HCT116 (cell line): ENCODE measurements around the gene CCDC85B.

Experiments used
- TF ChIP-seq, protein P1 (sequence below), 3 experiments: fragments of 200-600 bp in 1 of 3; sonication (generic) in 1 of 3; IDR thresholded peaks in 2 of 3; conservative IDR thresholded peaks in 1 of 3; 2 replicates each; pipeline ENCODE4 v1.5.1; 2012 to 2017; ENCODE audit warnings: low read depth in 2 of 3, low read length in 2 of 3, antibody characterized with exemption in 1 of 3, borderline replicate concordance in 1 of 3, control low read depth in 1 of 3, mild to moderate bottlenecking in 1 of 3, mixed read lengths in 1 of 3, mixed run types in 1 of 3, moderate library complexity in 1 of 3; ENCODE audit not compliant: insufficient read depth in 1 of 3
- TF ChIP-seq, protein P2 (sequence below): IDR thresholded peaks from 2 replicates; pipeline ENCODE4 v1.6.1; 2012
- TF ChIP-seq, protein P3 (sequence below): IDR thresholded peaks from 2 replicates; pipeline ENCODE4 v1.6.1; 2011; ENCODE audit warnings: mild to moderate bottlenecking, low read length, moderate library complexity; ENCODE audit not compliant: insufficient replicate concordance; ENCODE audit errors: extremely low read depth

DNA sequence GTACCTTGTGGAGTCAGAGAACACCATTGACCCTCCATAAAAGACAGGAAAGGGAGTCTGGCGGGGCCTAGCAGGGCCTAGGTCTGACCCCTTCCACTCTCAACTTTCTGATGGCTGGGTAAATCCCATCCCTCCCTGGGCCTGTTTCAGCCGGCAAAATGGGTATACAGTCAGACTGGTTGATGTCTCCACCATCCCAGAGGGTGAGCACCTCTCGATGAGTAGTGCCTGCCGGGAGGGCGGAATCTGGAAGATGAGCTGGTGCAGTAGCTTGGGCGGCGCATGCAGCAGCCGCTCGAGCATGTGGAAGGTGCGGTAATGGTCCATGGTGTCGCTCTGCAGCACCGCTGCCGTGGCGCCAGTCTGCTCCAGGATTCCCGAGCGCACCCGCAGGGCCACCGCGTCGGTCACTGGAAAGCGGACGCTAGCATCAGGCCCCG lies 2.7 kb upstream of the CCDC85B start:
- TF ChIP-seq, protein P1, sequence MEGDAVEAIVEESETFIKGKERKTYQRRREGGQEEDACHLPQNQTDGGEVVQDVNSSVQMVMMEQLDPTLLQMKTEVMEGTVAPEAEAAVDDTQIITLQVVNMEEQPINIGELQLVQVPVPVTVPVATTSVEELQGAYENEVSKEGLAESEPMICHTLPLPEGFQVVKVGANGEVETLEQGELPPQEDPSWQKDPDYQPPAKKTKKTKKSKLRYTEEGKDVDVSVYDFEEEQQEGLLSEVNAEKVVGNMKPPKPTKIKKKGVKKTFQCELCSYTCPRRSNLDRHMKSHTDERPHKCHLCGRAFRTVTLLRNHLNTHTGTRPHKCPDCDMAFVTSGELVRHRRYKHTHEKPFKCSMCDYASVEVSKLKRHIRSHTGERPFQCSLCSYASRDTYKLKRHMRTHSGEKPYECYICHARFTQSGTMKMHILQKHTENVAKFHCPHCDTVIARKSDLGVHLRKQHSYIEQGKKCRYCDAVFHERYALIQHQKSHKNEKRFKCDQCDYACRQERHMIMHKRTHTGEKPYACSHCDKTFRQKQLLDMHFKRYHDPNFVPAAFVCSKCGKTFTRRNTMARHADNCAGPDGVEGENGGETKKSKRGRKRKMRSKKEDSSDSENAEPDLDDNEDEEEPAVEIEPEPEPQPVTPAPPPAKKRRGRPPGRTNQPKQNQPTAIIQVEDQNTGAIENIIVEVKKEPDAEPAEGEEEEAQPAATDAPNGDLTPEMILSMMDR (IDR thresholded peaks at IDR 0.05 in 2 of 3, conservative IDR thresholded peaks at IDR 0.05 in 1 of 3; ENCODE audit: borderline replicate concordance in 1 of 3, insufficient read depth in 1 of 3, low read depth in 2 of 3, low read length in 2 of 3) = no peak
- TF ChIP-seq, protein P2, sequence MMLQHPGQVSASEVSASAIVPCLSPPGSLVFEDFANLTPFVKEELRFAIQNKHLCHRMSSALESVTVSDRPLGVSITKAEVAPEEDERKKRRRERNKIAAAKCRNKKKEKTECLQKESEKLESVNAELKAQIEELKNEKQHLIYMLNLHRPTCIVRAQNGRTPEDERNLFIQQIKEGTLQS = no peak
- TF ChIP-seq, protein P3, sequence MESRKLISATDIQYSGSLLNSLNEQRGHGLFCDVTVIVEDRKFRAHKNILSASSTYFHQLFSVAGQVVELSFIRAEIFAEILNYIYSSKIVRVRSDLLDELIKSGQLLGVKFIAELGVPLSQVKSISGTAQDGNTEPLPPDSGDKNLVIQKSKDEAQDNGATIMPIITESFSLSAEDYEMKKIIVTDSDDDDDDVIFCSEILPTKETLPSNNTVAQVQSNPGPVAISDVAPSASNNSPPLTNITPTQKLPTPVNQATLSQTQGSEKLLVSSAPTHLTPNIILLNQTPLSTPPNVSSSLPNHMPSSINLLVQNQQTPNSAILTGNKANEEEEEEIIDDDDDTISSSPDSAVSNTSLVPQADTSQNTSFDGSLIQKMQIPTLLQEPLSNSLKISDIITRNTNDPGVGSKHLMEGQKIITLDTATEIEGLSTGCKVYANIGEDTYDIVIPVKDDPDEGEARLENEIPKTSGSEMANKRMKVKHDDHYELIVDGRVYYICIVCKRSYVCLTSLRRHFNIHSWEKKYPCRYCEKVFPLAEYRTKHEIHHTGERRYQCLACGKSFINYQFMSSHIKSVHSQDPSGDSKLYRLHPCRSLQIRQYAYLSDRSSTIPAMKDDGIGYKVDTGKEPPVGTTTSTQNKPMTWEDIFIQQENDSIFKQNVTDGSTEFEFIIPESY = no peak
